Ammon's horn (tissue), 1 donor: Measurements from ENCODE around the gene SULT1C3.

Experiments used
- DNase-seq: peaks from one replicate; pipeline ENCODE4 v3.0.0-alpha.2; 2016; ENCODE audit warnings: low spot score

Gene SULT1C3

DNA sequence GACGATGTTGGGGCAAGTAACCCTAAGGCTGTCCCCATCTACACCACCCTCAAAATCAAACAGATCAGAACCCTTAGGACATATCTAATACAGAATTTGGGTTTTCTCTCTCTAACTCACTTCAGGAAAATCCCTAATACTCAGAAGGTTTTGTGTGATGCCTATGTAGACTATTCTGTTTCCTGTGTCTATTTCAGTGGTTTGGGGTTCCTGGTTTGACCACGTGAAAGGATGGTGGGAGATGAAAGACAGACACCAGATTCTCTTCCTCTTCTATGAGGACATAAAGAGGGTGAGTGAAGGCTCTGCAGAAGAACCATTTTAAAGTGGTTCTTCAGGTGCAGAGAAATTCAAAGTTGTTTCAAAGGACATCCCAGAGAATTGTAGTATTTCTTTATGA lies 65.2 kb downstream of the SULT1C3 start:
- DNase-seq = peak; percentile 43

- DNase-seq = no peak
Observed at GRCh38 chr2:108305901-108306300, 66.1 kb downstream of the SULT1C3 start.

DNA sequence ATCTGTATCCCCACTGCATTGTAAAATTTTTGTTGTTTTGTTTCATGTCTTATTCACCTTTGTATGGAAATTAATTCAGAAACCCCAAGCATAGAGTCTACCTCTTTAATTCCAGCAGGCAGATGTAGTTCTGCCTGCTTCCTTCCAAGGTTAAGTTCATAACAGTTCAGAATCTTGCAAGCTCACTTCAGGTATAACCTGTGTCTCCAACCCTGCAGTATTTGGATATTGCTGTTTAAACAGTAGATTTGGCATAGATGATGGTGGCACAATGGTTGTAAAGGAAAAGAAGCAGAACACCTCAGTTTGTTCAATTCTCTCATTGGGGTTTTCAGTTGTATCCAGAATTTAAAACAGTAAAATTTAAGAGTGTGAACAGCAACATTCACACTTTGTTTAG lies 70.1 kb downstream of the SULT1C3 start:
- DNase-seq = no peak
